GM19324 (cell line): ENCODE data around the gene ZNF674.
"Not testable (repeated sequence)": the region's sequence is repeated elsewhere in the genome, so short reads cannot be mapped to it uniquely, and the experiment has no call there.

Experiments used
- ATAC-seq: cut with Tn5 transposase; IDR thresholded peaks from one replicate; pipeline ENCODE4 v1.9.1; 2021; ENCODE audit warnings: mild to moderate bottlenecking, moderate library complexity; ENCODE audit not compliant: unreplicated experiment, low FRiP score

ZNF674 gene

GRCh38 chrX:46485897-46486296 lies 59.3 kb downstream of the ZNF674 start:
- no peak for ATAC-seq

GRCh38 chrX:46478634-46479033 lies 66.6 kb downstream of the ZNF674 start:
- ATAC-seq = not testable (repeated sequence)

- no peak for ATAC-seq
Measured at GRCh38 chrX:46477435-46477834, 67.8 kb downstream of the ZNF674 start.

GRCh38 chrX:46465203-46465602 lies 80.0 kb downstream of the ZNF674 start:
- ATAC-seq = no peak

- no peak for ATAC-seq
Measured at GRCh38 chrX:46463682-46464081, 81.5 kb downstream of the ZNF674 start.

- ATAC-seq = peak; percentile 87
Measured at GRCh38 chrX:46461660-46462191, 83.5 kb downstream of the ZNF674 start.

- ATAC-seq = peak; percentile 17
Measured at GRCh38 chrX:46460801-46461659, 84.2 kb downstream of the ZNF674 start.

GRCh38 chrX:46459603-46460002 lies 85.6 kb downstream of the ZNF674 start:
- no peak for ATAC-seq

- no peak for ATAC-seq
Measured at GRCh38 chrX:46456125-46456922, 88.9 kb downstream of the ZNF674 start.
